ENCODE data around the gene KLF15. TPM values are rescaled to one million over a fixed set of nuclear protein-coding genes. Genes with fewer than 3 reads are reported as not detected.

Gene KLF15
- total and polyA plus RNA-seq, 9 of the 15 experiments (the other 6 are each of a cell fraction or from before 2014, with no cell fraction given), result 0.08 to 4.8 (median 1.2) TPM

- Histone ChIP-seq H3K4me3 (no peak overlapping the region), H3K9me1 (ENCODE audit: control insufficient read depth, insufficient read depth, low read length) (no peaks in the 10 kb centered on the region), H3K27me3 (ENCODE audit: control insufficient read depth in 2 of 2, insufficient read depth in 2 of 2, low read length in 2 of 2) (peaks cover 3 to 48% of the 10 kb centered on the region in 2 experiments), H4K20me1 (replicated peaks; ENCODE audit: control insufficient read depth, insufficient read depth, low read length) (no peaks in the 10 kb centered on the region), H3K4me2 (ENCODE audit: insufficient read depth, low read length) (no peak overlapping the region), H3K4me1 (replicated peaks in 1 of 2; ENCODE audit: control insufficient read depth in 2 of 2, insufficient read depth in 2 of 2, low read length in 2 of 2) (no peaks in the 10 kb centered on the region), H3K9ac (ENCODE audit: insufficient read depth in 1 of 2, low read depth in 2 of 2, low read length in 2 of 2) (no peak overlapping the region), H3K79me2 (ENCODE audit: control insufficient read depth, insufficient read depth, low read length) (no peaks in the 10 kb centered on the region), H3K27ac (ENCODE audit: extremely low read depth, low read depth, low read length) (no peak overlapping the region), H2AFZ (ENCODE audit: low read depth, low read length) (no peak overlapping the region), H3K9me3 (replicated peaks; ENCODE audit: control insufficient read depth, insufficient read depth, low read depth, low read length) (no peaks in the 10 kb centered on the region), H3K36me3 (ENCODE audit: control insufficient read depth, insufficient read depth, low read length) (no peaks in the 10 kb centered on the region)
- ChIA-PET POLR2A (no interaction called here), CTCF (ENCODE audit: low intra/inter-chr PET ratio) (no interaction called here)
- intact Hi-C loops (cut with micrococcal nuclease), result no loop called here
- 11% methylated on average over 4 of the region's 6 CpGs for WGBS (ENCODE audit: insufficient coverage, low coverage, missing lambda C conversion rate)
- TF ChIP-seq SNRNP70 (optimal IDR thresholded peaks at IDR 0.05; ENCODE audit: low read depth, low read length) (no peak), NFE2L1 (tag; IDR thresholded peaks at IDR 0.05; ENCODE audit: borderline replicate concordance, low read depth) (no peak), ZNF184 (CRISPR knock-in tag; IDR thresholded peaks at IDR 0.05) (no peak), IRF9 (tag; IDR thresholded peaks at IDR 0.05) (no peak)
- TF ChIP-seq, protein P1, sequence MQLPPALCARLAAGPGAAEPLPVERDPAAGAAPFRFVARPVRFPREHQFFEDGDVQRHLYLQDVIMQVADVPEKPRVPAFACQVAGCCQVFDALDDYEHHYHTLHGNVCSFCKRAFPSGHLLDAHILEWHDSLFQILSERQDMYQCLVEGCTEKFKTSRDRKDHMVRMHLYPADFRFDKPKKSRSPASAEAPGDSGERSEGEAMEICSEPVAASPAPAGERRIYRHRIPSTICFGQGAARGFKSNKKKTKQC (CRISPR knock-in tag; IDR thresholded peaks at IDR 0.05), result no peak
- TF ChIP-seq, protein P2, sequence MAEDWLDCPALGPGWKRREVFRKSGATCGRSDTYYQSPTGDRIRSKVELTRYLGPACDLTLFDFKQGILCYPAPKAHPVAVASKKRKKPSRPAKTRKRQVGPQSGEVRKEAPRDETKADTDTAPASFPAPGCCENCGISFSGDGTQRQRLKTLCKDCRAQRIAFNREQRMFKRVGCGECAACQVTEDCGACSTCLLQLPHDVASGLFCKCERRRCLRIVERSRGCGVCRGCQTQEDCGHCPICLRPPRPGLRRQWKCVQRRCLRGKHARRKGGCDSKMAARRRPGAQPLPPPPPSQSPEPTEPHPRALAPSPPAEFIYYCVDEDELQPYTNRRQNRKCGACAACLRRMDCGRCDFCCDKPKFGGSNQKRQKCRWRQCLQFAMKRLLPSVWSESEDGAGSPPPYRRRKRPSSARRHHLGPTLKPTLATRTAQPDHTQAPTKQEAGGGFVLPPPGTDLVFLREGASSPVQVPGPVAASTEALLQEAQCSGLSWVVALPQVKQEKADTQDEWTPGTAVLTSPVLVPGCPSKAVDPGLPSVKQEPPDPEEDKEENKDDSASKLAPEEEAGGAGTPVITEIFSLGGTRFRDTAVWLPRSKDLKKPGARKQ (CRISPR knock-in tag; IDR thresholded peaks at IDR 0.05), result no peak
- BruUV-seq (replicated peaks), result no TSS peak
- no peak for ATAC-seq
- no peak for DNase-seq (ENCODE audit: extremely low read depth in 1 of 4, low spot score in 3 of 4)
- in situ Hi-C loops (cut with MboI), result no loop called here
- no peak for FAIRE-seq
These were observed 44.0 kb downstream of the KLF15 start for GRCh38 chr3:126313166-126313565.
